Measurements from ENCODE around the gene MUSTN1. TPM values are rescaled to one million over a fixed set of nuclear protein-coding genes. Genes with fewer than 3 reads are reported as not detected.

Gene MUSTN1
- polyA plus RNA-seq, 3 donors = 0.27 to 1.8 (median 0.79) TPM

GRCh38 chr3:52841211-52841980 lies 6.6 kb upstream of the MUSTN1 start:
- no peak for DNase-seq (ENCODE audit: extremely low read depth in 1 of 11, low read depth in 9 of 11, low spot score in 4 of 11)

- no peak for DNase-seq (ENCODE audit: extremely low read depth in 1 of 11, low read depth in 9 of 11, low spot score in 4 of 11)
Observed at GRCh38 chr3:52839892-52840545, 5.2 kb upstream of the MUSTN1 start.

GRCh38 chr3:52839268-52839575 lies 4.4 kb upstream of the MUSTN1 start:
- DNase-seq (ENCODE audit: extremely low read depth in 1 of 11, low read depth in 9 of 11, low spot score in 4 of 11) = no peak

GRCh38 chr3:52838561-52839267 lies 3.9 kb upstream of the MUSTN1 start:
- no peak for DNase-seq (ENCODE audit: extremely low read depth in 1 of 11, low read depth in 9 of 11, low spot score in 4 of 11)

GRCh38 chr3:52836986-52837385 lies 2.2 kb upstream of the MUSTN1 start:
- no peak for DNase-seq (ENCODE audit: extremely low read depth in 1 of 11, low read depth in 9 of 11, low spot score in 4 of 11)

GRCh38 chr3:52836471-52836845 lies 1.6 kb upstream of the MUSTN1 start:
- DNase-seq (ENCODE audit: extremely low read depth in 1 of 11, low read depth in 9 of 11, low spot score in 4 of 11) = no peak

GRCh38 chr3:52835766-52836470 lies 1.1 kb upstream of the MUSTN1 start:
- DNase-seq (ENCODE audit: extremely low read depth in 1 of 11, low read depth in 9 of 11, low spot score in 4 of 11) = no peak

GRCh38 chr3:52833202-52833601 lies 1.6 kb downstream of the MUSTN1 start:
- DNase-seq (ENCODE audit: extremely low read depth in 1 of 11, low read depth in 9 of 11, low spot score in 4 of 11) = no peak

GRCh38 chr3:52831500-52832301 lies 3.1 kb downstream of the MUSTN1 start:
- DNase-seq (ENCODE audit: extremely low read depth in 1 of 11, low read depth in 9 of 11, low spot score in 4 of 11) = no peak

GRCh38 chr3:52830535-52831258 lies 4.1 kb downstream of the MUSTN1 start, which contains the start of gene ITIH4:
Gene ITIH4, minus strand, starts transcription at chr3:52830672. Its CDS starts 30 bp downstream, at chr3:52830642.
- DNase-seq (ENCODE audit: extremely low read depth in 1 of 11, low read depth in 9 of 11, low spot score in 4 of 11) = no peak

- no peak for DNase-seq (ENCODE audit: extremely low read depth in 1 of 11, low read depth in 9 of 11, low spot score in 4 of 11)
Observed at GRCh38 chr3:52829906-52830463, 4.8 kb downstream of the MUSTN1 start.

- DNase-seq (ENCODE audit: extremely low read depth in 1 of 11, low read depth in 9 of 11, low spot score in 4 of 11) = no peak
Observed at GRCh38 chr3:52829482-52829881, 5.3 kb downstream of the MUSTN1 start.

GRCh38 chr3:52827866-52828376 lies 6.9 kb downstream of the MUSTN1 start:
- no peak for DNase-seq (ENCODE audit: extremely low read depth in 1 of 11, low read depth in 9 of 11, low spot score in 4 of 11)

GRCh38 chr3:52827441-52827840 lies 7.4 kb downstream of the MUSTN1 start:
- no peak for DNase-seq (ENCODE audit: extremely low read depth in 1 of 11, low read depth in 9 of 11, low spot score in 4 of 11)

GRCh38 chr3:52824037-52824436 lies 10.8 kb downstream of the MUSTN1 start:
- no peak for DNase-seq (ENCODE audit: extremely low read depth in 1 of 11, low read depth in 9 of 11, low spot score in 4 of 11)

- no peak for DNase-seq (ENCODE audit: extremely low read depth in 1 of 11, low read depth in 9 of 11, low spot score in 4 of 11)
Observed at GRCh38 chr3:52822363-52822762, 12.5 kb downstream of the MUSTN1 start.

GRCh38 chr3:52820736-52821135 lies 14.1 kb downstream of the MUSTN1 start:
- no peak for DNase-seq (ENCODE audit: extremely low read depth in 1 of 11, low read depth in 9 of 11, low spot score in 4 of 11)

- no peak for DNase-seq (ENCODE audit: extremely low read depth in 1 of 11, low read depth in 9 of 11, low spot score in 4 of 11)
Observed at GRCh38 chr3:52819936-52820335, 14.9 kb downstream of the MUSTN1 start.

All from renal cortex interstitium (tissue), 11 donors.